ENCODE data around the gene ATRX.

ATRX gene

DNA sequence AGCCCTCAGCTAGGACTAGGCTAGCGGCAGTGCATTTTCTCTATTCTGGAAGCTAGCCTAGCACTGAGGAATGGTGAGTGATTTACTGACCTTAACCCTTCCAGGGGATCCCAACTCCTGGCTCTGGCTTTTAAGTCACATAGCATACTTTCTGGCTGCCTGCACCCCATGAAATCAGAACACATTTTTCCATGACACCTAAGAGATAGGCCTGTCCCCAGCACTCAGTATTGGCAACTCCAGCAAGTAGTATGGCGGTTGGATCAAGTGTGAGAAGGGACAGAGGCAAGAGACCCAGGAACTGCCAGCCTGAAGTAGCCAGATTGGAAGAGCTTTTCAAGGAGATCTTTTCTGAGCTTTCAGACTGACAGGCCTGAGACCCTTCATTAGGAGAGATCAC lies 330.6 kb downstream of the ATRX start:
- TF ChIP-seq SPI1 (IDR thresholded peaks at IDR 0.05; ENCODE audit: low read depth, low read length) (no peak), PAX5 (IDR thresholded peaks at IDR 0.05; ENCODE audit: insufficient read depth, low read length, severe bottlenecking) (no peak), POLR2A (IDR thresholded peaks at IDR 0.05; ENCODE audit: low read depth, low read length) (no peak), POLR2AphosphoS5 (IDR thresholded peaks at IDR 0.05; ENCODE audit: low read depth, low read length) (no peak), POU2F2 (IDR thresholded peaks at IDR 0.05; ENCODE audit: low read depth, low read length) (no peak), TAF1 (IDR thresholded peaks at IDR 0.05; ENCODE audit: low read depth, low read length) (no peak)
- no peak for DNase-seq (ENCODE audit: insufficient read length, low spot score)
- no peak for FAIRE-seq
